GM12878 (cell line): ENCODE data around the gene ETV6. TPM values are rescaled to one million over a fixed set of nuclear protein-coding genes. Genes with fewer than 3 reads are reported as not detected.

Experiments
- ATAC-seq: fragments of 200-7000 bp; cut with Tn5 transposase; 3 replicates; pipeline ENCODE4 v1.9.1; 2020; ENCODE audit warnings: mild to moderate bottlenecking, moderate library complexity
- BruUV-seq: library from RNA; stranded (reverse); fragments of 400-500 nt; replicated peaks from 2 replicates; lab custom pipeline; 2021; lab: Mats Ljungman, UMichigan
- CTCF ChIA-PET: fragments of 300-600 bp; sonication (Branson Sonifier 250); formaldehyde crosslinking; extraction: SDS; loops from one replicate; lab custom pipeline; 2021; ENCODE audit warnings: inconsistent platforms; lab: Yijun Ruan, JAX
- POLR2A ChIA-PET: fragments of 350-600 bp; formaldehyde crosslinking; extraction: SDS; loops from one replicate; lab custom pipeline; 2021; ENCODE audit warnings: inconsistent platforms; lab: Charles Lee
- RAD21 ChIA-PET: fragments of 300-600 bp; sonication (Branson Sonifier 250); formaldehyde crosslinking; loops from one replicate; lab custom pipeline; 2023; ENCODE audit warnings: antibody characterized with exemption; ENCODE audit not compliant: unreplicated experiment; lab: Charles Lee
- SMC1A ChIA-PET: fragments of 300-600 bp; sonication (Branson Sonifier 250); formaldehyde crosslinking; loops from one replicate; lab custom pipeline; 2023; ENCODE audit not compliant: unreplicated experiment, uncharacterized antibody; lab: Charles Lee
- DNase-seq: peaks from one replicate; pipeline ENCODE4 v3.0.0-alpha.2; 2011; ENCODE audit warnings: low read depth, low spot score
- FAIRE-seq: peaks from 3 replicates; lab custom pipeline; 2011; peaks lifted over from hg19 to GRCh38; lab: Jason Lieb, UNC
- H2AFZ ChIP-seq: 2 replicates; pipeline ENCODE4 v1.6.0; 2011; ENCODE audit warnings: low read depth, low read length, control low read depth; ENCODE audit not compliant: control insufficient read depth
- H3K27ac ChIP-seq: 2 replicates; pipeline ENCODE4 v1.5.1; 2011; ENCODE audit warnings: control low read depth; ENCODE audit not compliant: control insufficient read depth, insufficient read depth
- H3K27me3 ChIP-seq, 2 experiments: replicated peaks in 1 of 2; 2 replicates each; pipeline versions ENCODE4 v1.6.0 to v1.6.1; 2011; ENCODE audit warnings: low read length in 1 of 2; ENCODE audit not compliant: control insufficient read depth in 2 of 2, insufficient read depth in 2 of 2
- H3K36me3 ChIP-seq, 2 experiments: 2 replicates each; pipeline ENCODE4 v1.5.1; 2011; ENCODE audit warnings: low read length in 1 of 2; ENCODE audit not compliant: control insufficient read depth in 2 of 2, insufficient read depth in 2 of 2
- H3K4me1 ChIP-seq: 2 replicates; pipeline ENCODE4 v1.6.1; 2011; ENCODE audit warnings: mild to moderate bottlenecking, low read length, moderate library complexity, mixed read lengths; ENCODE audit not compliant: control insufficient read depth, insufficient read depth
- H3K4me2 ChIP-seq: 2 replicates; pipeline ENCODE4 v1.6.0; 2011; ENCODE audit warnings: control low read depth; ENCODE audit not compliant: control insufficient read depth, insufficient read depth
- H3K4me3 ChIP-seq: fragments of 200-600 bp; sonication (generic); 2 replicates; pipeline ENCODE4 v1.5.1; 2016
- H3K79me2 ChIP-seq: 2 replicates; pipeline ENCODE4 v1.6.0; 2011; ENCODE audit warnings: low read length; ENCODE audit not compliant: control insufficient read depth, insufficient read depth
- H3K9ac ChIP-seq: 2 replicates; pipeline ENCODE4 v1.8.0; 2011; ENCODE audit warnings: low read length, control low read depth, mixed read lengths; ENCODE audit not compliant: control insufficient read depth, insufficient read depth
- H3K9me3 ChIP-seq: replicated peaks from 3 replicates; pipeline ENCODE4 v1.5.1; 2011; ENCODE audit warnings: mild to moderate bottlenecking, low read length; ENCODE audit not compliant: control insufficient read depth, insufficient read depth
- H4K20me1 ChIP-seq: 2 replicates; pipeline ENCODE4 v1.6.0; 2011; ENCODE audit not compliant: control insufficient read depth, insufficient read depth
- BCL11A ChIP-seq: IDR thresholded peaks from 2 replicates; pipeline ENCODE4 v1.6.1; 2011; ENCODE audit warnings: low read depth, low read length
- CREM ChIP-seq: IDR thresholded peaks from 2 replicates; pipeline ENCODE4 v1.6.1; 2014; ENCODE audit warnings: antibody characterized with exemption, low read depth
- FOXK2 ChIP-seq: fragments of 450-650 bp; IDR thresholded peaks from 2 replicates; pipeline ENCODE4 v1.6.1; 2017; ENCODE audit warnings: mild to moderate bottlenecking, moderate library complexity
- IRF3 ChIP-seq: fragments of 450-650 bp; IDR thresholded peaks from 2 replicates; pipeline ENCODE4 v1.6.1; 2014; ENCODE audit warnings: mild to moderate bottlenecking
- MEF2A ChIP-seq: IDR thresholded peaks from 2 replicates; pipeline ENCODE4 v1.6.1; 2011; ENCODE audit warnings: low read depth, mild to moderate bottlenecking, low read length, moderate library complexity; ENCODE audit not compliant: insufficient read depth
- MLLT1 ChIP-seq: fragments of 450-650 bp; IDR thresholded peaks from 2 replicates; pipeline ENCODE4 v1.6.1; 2016; ENCODE audit warnings: mild to moderate bottlenecking
- NFYB ChIP-seq: IDR thresholded peaks from 2 replicates; pipeline ENCODE4 v1.6.1; 2011; ENCODE audit warnings: low read depth, mild to moderate bottlenecking, low read length, improper control_type of control experiment, moderate library complexity; ENCODE audit not compliant: insufficient read depth
- ZNF207 ChIP-seq: fragments of 450-650 bp; IDR thresholded peaks from 2 replicates; pipeline ENCODE4 v1.6.1; 2014; ENCODE audit warnings: antibody characterized with exemption, mild to moderate bottlenecking, borderline replicate concordance
- ZNF24 ChIP-seq: fragments of 450-650 bp; IDR thresholded peaks from 2 replicates; pipeline ENCODE4 v1.6.1; 2017; ENCODE audit warnings: antibody characterized with exemption, mild to moderate bottlenecking
- whole genome bisulfite sequencing: methylation state at CpG from one replicate; pipeline ENCODE4 v1.1.6; 2016; ENCODE audit warnings: low lambda C conversion rate; ENCODE audit not compliant: insufficient replicate concordance, insufficient coverage; ENCODE audit errors: missing lambda C conversion rate; 5-methylcytosine and 5-hydroxymethylcytosine counted together
- in situ Hi-C: fragments of 300-500 bp; cut with MboI; formaldehyde crosslinking; loops from 9 replicates; pipeline ENCODE4 v1.14.3; 2018; ENCODE audit warnings: mixed read lengths
- intact Hi-C: fragments of 100-400 bp; cut with micrococcal nuclease; formaldehyde crosslinking; loops from one replicate; pipeline ENCODE4 v1.14.2; 2022; ENCODE audit not compliant: unreplicated experiment
- polyA plus RNA-seq, 11 experiments: library from polyadenylated mRNA; depleted of rRNA in 4 of 11; unstranded in 6 of 11; stranded (reverse) in 5 of 11; fragments of >200 nt; fragmentation: Nextera tagmentation in 4 of 11; fragmentation: Illumina TruSeq in 1 of 11; extraction: Ambion mirVana in 4 of 11; extraction: Trizol in 1 of 11; gene quantifications; 1 replicate in 1 of 11; 2 replicates in 10 of 11; pipeline versions ENCODE4 v1.2.1 to v1.2.3, GENCODE V29; 2011 to 2016; ENCODE audit warnings: inconsistent platforms in 2 of 11, missing spikeins in 2 of 11, low read depth in 1 of 11
- total RNA-seq, 4 experiments: library from RNA; depleted of rRNA in 3 of 4; stranded (reverse); fragments of >200 nt in 3 of 4; fragmentation: Illumina TruSeq in 1 of 4; extraction: Trizol in 1 of 4; gene quantifications; 2 replicates each; pipeline versions ENCODE4 v1.2.1 to v1.2.3, GENCODE V29; 2013 to 2021
- TF ChIP-seq, protein P1 (sequence below): IDR thresholded peaks from 2 replicates; pipeline ENCODE4 v1.6.1; 2012; ENCODE audit warnings: improper control_type of control experiment, low read depth, low read length; ENCODE audit not compliant: insufficient replicate concordance
- TF ChIP-seq, protein P2 (sequence below): fragments of 450-650 bp; IDR thresholded peaks from 2 replicates; pipeline ENCODE4 v1.6.1; 2018; ENCODE audit warnings: borderline replicate concordance, mild to moderate bottlenecking; ENCODE audit not compliant: partially characterized antibody

The ETV6 gene
- total and polyA plus RNA-seq, 10 of the 15 experiments (the other 5 are each of a cell fraction or from before 2014, with no cell fraction given): 6.6 to 74.8 (median 24.6) TPM

DNA sequence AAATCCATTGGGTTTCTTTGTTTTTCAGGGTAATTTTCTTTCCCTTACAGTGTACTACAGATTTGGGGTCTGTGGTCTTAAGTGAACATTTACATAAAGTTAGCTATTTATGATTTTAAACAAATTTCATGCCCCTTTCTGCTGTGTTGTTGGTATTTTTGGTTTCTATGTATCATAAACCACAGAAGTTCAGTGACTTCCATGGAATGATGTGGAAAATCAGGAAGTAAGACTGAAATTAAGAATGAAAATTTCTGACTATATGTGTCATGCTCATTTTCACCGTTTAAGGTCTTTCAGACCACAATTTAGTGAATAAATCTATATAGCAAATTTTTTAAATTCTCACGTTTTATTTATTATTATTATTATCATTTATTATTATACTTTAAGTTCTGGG is 31.7 kb downstream of the ETV6 start:
- in situ Hi-C loops: no loop called here
- Histone ChIP-seq H3K27ac (no peak overlapping the region), H3K79me2 (peaks cover 93% of the 10 kb centered on the region), H3K36me3 (peaks cover 7 to 10% of the 10 kb centered on the region in 2 experiments), H3K4me2 (no peak overlapping the region), H3K4me1 (peaks cover 7% of the 10 kb centered on the region), H3K27me3 (no peaks in the 10 kb centered on the region), H3K9me3 (no peaks in the 10 kb centered on the region), H3K9ac (no peak overlapping the region), H3K4me3 (no peak overlapping the region), H4K20me1 (peaks cover 5% of the 10 kb centered on the region), H2AFZ (no peak overlapping the region)
- BruUV-seq: no TSS peak
- ATAC-seq (no peak), DNase-seq (no peak), FAIRE-seq (no peak)
- ChIA-PET SMC1A (interaction anchor here (1.7 kb wide), 1 partner anchor 19 kb away, joined by 5 read pairs; no protein-coding TSS in a partner anchor), CTCF (no interaction called here), POLR2A (interaction anchor here (1.4 kb wide), 1 partner anchor 9 kb away, joined by 3 read pairs; no protein-coding TSS in a partner anchor), RAD21 (no interaction called here)
- WGBS: 75% methylated on average over 2 of the region's 2 CpGs
- intact Hi-C loops: no loop called here
- TF ChIP-seq BCL11A: no peak
- TF ChIP-seq NFYB: no peak
- no peak for TF ChIP-seq FOXK2
- TF ChIP-seq CREM: no peak
- no peak for TF ChIP-seq ZNF207
- TF ChIP-seq, protein P1, sequence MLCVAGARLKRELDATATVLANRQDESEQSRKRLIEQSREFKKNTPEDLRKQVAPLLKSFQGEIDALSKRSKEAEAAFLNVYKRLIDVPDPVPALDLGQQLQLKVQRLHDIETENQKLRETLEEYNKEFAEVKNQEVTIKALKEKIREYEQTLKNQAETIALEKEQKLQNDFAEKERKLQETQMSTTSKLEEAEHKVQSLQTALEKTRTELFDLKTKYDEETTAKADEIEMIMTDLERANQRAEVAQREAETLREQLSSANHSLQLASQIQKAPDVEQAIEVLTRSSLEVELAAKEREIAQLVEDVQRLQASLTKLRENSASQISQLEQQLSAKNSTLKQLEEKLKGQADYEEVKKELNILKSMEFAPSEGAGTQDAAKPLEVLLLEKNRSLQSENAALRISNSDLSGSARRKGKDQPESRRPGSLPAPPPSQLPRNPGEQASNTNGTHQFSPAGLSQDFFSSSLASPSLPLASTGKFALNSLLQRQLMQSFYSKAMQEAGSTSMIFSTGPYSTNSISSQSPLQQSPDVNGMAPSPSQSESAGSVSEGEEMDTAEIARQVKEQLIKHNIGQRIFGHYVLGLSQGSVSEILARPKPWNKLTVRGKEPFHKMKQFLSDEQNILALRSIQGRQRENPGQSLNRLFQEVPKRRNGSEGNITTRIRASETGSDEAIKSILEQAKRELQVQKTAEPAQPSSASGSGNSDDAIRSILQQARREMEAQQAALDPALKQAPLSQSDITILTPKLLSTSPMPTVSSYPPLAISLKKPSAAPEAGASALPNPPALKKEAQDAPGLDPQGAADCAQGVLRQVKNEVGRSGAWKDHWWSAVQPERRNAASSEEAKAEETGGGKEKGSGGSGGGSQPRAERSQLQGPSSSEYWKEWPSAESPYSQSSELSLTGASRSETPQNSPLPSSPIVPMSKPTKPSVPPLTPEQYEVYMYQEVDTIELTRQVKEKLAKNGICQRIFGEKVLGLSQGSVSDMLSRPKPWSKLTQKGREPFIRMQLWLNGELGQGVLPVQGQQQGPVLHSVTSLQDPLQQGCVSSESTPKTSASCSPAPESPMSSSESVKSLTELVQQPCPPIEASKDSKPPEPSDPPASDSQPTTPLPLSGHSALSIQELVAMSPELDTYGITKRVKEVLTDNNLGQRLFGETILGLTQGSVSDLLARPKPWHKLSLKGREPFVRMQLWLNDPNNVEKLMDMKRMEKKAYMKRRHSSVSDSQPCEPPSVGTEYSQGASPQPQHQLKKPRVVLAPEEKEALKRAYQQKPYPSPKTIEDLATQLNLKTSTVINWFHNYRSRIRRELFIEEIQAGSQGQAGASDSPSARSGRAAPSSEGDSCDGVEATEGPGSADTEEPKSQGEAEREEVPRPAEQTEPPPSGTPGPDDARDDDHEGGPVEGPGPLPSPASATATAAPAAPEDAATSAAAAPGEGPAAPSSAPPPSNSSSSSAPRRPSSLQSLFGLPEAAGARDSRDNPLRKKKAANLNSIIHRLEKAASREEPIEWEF: no peak
- TF ChIP-seq, protein P2, sequence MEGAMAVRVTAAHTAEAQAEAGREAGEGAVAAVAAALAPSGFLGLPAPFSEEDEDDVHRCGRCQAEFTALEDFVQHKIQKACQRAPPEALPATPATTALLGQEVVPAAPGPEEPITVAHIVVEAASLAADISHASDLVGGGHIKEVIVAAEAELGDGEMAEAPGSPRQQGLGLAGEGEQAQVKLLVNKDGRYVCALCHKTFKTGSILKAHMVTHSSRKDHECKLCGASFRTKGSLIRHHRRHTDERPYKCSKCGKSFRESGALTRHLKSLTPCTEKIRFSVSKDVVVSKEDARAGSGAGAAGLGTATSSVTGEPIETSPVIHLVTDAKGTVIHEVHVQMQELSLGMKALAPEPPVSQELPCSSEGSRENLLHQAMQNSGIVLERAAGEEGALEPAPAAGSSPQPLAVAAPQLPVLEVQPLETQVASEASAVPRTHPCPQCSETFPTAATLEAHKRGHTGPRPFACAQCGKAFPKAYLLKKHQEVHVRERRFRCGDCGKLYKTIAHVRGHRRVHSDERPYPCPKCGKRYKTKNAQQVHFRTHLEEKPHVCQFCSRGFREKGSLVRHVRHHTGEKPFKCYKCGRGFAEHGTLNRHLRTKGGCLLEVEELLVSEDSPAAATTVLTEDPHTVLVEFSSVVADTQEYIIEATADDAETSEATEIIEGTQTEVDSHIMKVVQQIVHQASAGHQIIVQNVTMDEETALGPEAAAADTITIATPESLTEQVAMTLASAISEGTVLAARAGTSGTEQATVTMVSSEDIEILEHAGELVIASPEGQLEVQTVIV: no peak
- no peak for TF ChIP-seq IRF3
- no peak for TF ChIP-seq MLLT1
- TF ChIP-seq MEF2A: no peak
- no peak for TF ChIP-seq ZNF24
